Spleen (tissue), 7 donors: ENCODE results near the gene ATP7A.

ENCODE experiments used
- POLR2A ChIP-seq, 3 donors: fragments of 450-650 bp; IDR thresholded peaks; one replicate each; pipeline ENCODE4 v1.5.1; 2017; ENCODE audit warnings: antibody characterized with exemption in 3 of 3, mild to moderate bottlenecking in 1 of 3
- TF ChIP-seq, protein P1 (sequence below), 11 experiments: fragments of 200-600 bp in 7 of 11; fragments of 450-650 bp in 4 of 11; sonication (generic) in 4 of 11; IDR thresholded peaks in 8 of 11; conservative IDR thresholded peaks in 3 of 11; 1 replicate in 7 of 11; 2 replicates in 4 of 11; pipeline versions ENCODE4 v1.4.0 to v1.8.0; 2016 to 2021; ENCODE audit warnings: antibody characterized with exemption in 11 of 11, inconsistent platforms in 4 of 11, mild to moderate bottlenecking in 1 of 11
- donor health status: DM: no; HTN: no; CAD: no; lungs with moderate emphysema.
- donor health status: DM: no; HTN: no; CAD: no.
- donor health status: DM: no; HTN: no; CAD: no.

DNA sequence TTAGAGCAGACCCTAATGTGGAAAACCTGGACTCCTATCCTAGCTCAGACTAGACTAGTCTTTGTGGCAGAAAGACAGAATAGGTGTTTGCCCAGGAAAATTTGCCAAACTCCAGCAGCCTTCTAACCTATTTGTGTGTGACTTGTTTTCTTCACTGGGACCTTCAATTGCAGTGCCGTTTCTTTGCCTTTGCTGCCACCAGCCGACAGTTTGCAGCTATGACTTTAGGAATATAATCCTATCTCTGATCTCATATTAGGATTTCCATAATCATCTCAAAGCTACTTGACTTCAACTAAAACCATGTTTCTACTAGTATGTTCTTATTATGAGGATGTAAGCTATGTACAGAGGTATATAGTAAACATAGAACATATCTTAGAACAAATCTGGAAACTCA, 119.2 kb downstream of the ATP7A start:
- TF ChIP-seq, protein P1, sequence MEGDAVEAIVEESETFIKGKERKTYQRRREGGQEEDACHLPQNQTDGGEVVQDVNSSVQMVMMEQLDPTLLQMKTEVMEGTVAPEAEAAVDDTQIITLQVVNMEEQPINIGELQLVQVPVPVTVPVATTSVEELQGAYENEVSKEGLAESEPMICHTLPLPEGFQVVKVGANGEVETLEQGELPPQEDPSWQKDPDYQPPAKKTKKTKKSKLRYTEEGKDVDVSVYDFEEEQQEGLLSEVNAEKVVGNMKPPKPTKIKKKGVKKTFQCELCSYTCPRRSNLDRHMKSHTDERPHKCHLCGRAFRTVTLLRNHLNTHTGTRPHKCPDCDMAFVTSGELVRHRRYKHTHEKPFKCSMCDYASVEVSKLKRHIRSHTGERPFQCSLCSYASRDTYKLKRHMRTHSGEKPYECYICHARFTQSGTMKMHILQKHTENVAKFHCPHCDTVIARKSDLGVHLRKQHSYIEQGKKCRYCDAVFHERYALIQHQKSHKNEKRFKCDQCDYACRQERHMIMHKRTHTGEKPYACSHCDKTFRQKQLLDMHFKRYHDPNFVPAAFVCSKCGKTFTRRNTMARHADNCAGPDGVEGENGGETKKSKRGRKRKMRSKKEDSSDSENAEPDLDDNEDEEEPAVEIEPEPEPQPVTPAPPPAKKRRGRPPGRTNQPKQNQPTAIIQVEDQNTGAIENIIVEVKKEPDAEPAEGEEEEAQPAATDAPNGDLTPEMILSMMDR (IDR thresholded peaks at IDR 0.05 in 8 of 11, conservative IDR thresholded peaks at IDR 0.05 in 3 of 11): peak in 3 of 11 experiments; percentile 18 to 29 (median 18)
- TF ChIP-seq POLR2A (IDR thresholded peaks at IDR 0.05): no peak
